Measurements from ENCODE around the gene ZCCHC9.

The ZCCHC9 gene

GRCh38 chr5:81334304-81335061 lies 33.1 kb downstream of the ZCCHC9 start:
- Histone ChIP-seq H2AFZ (ENCODE audit: insufficient read depth, low read length, poor library complexity) (no peak overlapping the region), H3K27me3 (ENCODE audit: insufficient read depth, low read length) (no peaks in the 10 kb centered on the region), H4K91ac (ENCODE audit: low read depth, low read length) (no peak overlapping the region), H3K36me3 (ENCODE audit: control insufficient read depth in 1 of 2, insufficient read depth in 2 of 2, low read length in 2 of 2) (no peaks in the 10 kb centered on the region), H3K9me3 (ENCODE audit: insufficient read depth, low read depth, low read length) (no peaks in the 10 kb centered on the region), H3K79me2 (ENCODE audit: control insufficient read depth, insufficient read depth, low read length, poor library complexity) (no peaks in the 10 kb centered on the region), H3K14ac (ENCODE audit: low read length) (no peak overlapping the region), H4K12ac (ENCODE audit: low read depth, low read length) (no peak overlapping the region), H3K4ac (ENCODE audit: low read depth, low read length) (no peak overlapping the region), H4K8ac (ENCODE audit: low read depth, low read length) (no peak overlapping the region), H3K4me2 (ENCODE audit: low read length) (no peak overlapping the region), H3K79me1 (ENCODE audit: low read length) (no peaks in the 10 kb centered on the region), H3K18ac (ENCODE audit: low read length) (no peak overlapping the region), H2BK120ac (ENCODE audit: insufficient read depth, low read length, poor library complexity) (no peak overlapping the region), H2BK12ac (ENCODE audit: low read length) (no peak overlapping the region), H3K4me1 (ENCODE audit: control insufficient read depth in 1 of 2, insufficient read depth in 2 of 2, low read length in 2 of 2) (no peaks in the 10 kb centered on the region), H2AK5ac (ENCODE audit: low read length) (no peak overlapping the region), H3K9ac (ENCODE audit: low read length) (no peak overlapping the region), H3K23ac (ENCODE audit: low read length) (no peak overlapping the region), H3K4me3 (ENCODE audit: low read depth, low read length) (no peak overlapping the region), H2BK5ac (ENCODE audit: low read depth, low read length, poor library complexity) (no peak overlapping the region), H3K27ac (ENCODE audit: low read depth, low read length) (no peak overlapping the region)
- DNase-seq: peak in 1 of 2 donors; percentile 3
- WGBS (ENCODE audit: extremely low coverage, insufficient coverage, insufficient read length): no CpG with 5 or more reads among the region's 14 CpGs

GRCh38 chr5:81335946-81336345 lies 34.6 kb downstream of the ZCCHC9 start:
- Histone ChIP-seq H3K9me3 (ENCODE audit: insufficient read depth, low read depth, low read length) (no peaks in the 10 kb centered on the region), H2AK5ac (ENCODE audit: low read length) (no peak overlapping the region), H3K79me1 (ENCODE audit: low read length) (no peaks in the 10 kb centered on the region), H3K4ac (ENCODE audit: low read depth, low read length) (no peak overlapping the region), H4K12ac (ENCODE audit: low read depth, low read length) (no peak overlapping the region), H3K36me3 (ENCODE audit: control insufficient read depth in 1 of 2, insufficient read depth in 2 of 2, low read length in 2 of 2) (no peaks in the 10 kb centered on the region), H3K79me2 (ENCODE audit: control insufficient read depth, insufficient read depth, low read length, poor library complexity) (no peaks in the 10 kb centered on the region), H3K9ac (ENCODE audit: low read length) (no peak overlapping the region), H2BK5ac (ENCODE audit: low read depth, low read length, poor library complexity) (no peak overlapping the region), H3K18ac (ENCODE audit: low read length) (no peak overlapping the region), H3K4me1 (ENCODE audit: control insufficient read depth in 1 of 2, insufficient read depth in 2 of 2, low read length in 2 of 2) (no peaks in the 10 kb centered on the region), H4K91ac (ENCODE audit: low read depth, low read length) (no peak overlapping the region), H4K8ac (ENCODE audit: low read depth, low read length) (no peak overlapping the region), H3K27ac (ENCODE audit: low read depth, low read length) (no peak overlapping the region), H2BK12ac (ENCODE audit: low read length) (no peak overlapping the region), H3K27me3 (ENCODE audit: insufficient read depth, low read length) (no peaks in the 10 kb centered on the region), H3K4me2 (ENCODE audit: low read length) (no peak overlapping the region), H3K4me3 (ENCODE audit: low read depth, low read length) (no peak overlapping the region), H2BK120ac (ENCODE audit: insufficient read depth, low read length, poor library complexity) (no peak overlapping the region), H3K14ac (ENCODE audit: low read length) (no peak overlapping the region), H3K23ac (ENCODE audit: low read length) (no peak overlapping the region), H2AFZ (ENCODE audit: insufficient read depth, low read length, poor library complexity) (no peak overlapping the region)
- no peak for DNase-seq
- WGBS (ENCODE audit: extremely low coverage, insufficient coverage, insufficient read length): no CpG with 5 or more reads among the region's 2 CpGs

- no peak overlapping the region for H4K12ac ChIP-seq (ENCODE audit: low read depth, low read length)
- no peak overlapping the region for H3K9ac ChIP-seq (ENCODE audit: low read length)
- no peaks in the 10 kb centered on the region for H3K36me3 ChIP-seq (ENCODE audit: control insufficient read depth in 1 of 2, insufficient read depth in 2 of 2, low read length in 2 of 2)
- H2AFZ ChIP-seq (ENCODE audit: insufficient read depth, low read length, poor library complexity): no peak overlapping the region
- no peaks in the 10 kb centered on the region for H3K79me1 ChIP-seq (ENCODE audit: low read length)
- no peaks in the 10 kb centered on the region for H3K79me2 ChIP-seq (ENCODE audit: control insufficient read depth, insufficient read depth, low read length, poor library complexity)
- no peak overlapping the region for H4K91ac ChIP-seq (ENCODE audit: low read depth, low read length)
- peak in 1 of 2 donors; percentile 20 for DNase-seq
- no peak overlapping the region for H2AK5ac ChIP-seq (ENCODE audit: low read length)
- H3K18ac ChIP-seq (ENCODE audit: low read length): no peak overlapping the region
- no CpG with 5 or more reads among the region's 1 CpG for WGBS (ENCODE audit: extremely low coverage, insufficient coverage, insufficient read length)
- H3K4me2 ChIP-seq (ENCODE audit: low read length): no peak overlapping the region
- H3K4me1 ChIP-seq (ENCODE audit: control insufficient read depth in 1 of 2, insufficient read depth in 2 of 2, low read length in 2 of 2): no peaks in the 10 kb centered on the region
- H3K4me3 ChIP-seq (ENCODE audit: low read depth, low read length): no peak overlapping the region
- no peak overlapping the region for H2BK12ac ChIP-seq (ENCODE audit: low read length)
- no peak overlapping the region for H3K27ac ChIP-seq (ENCODE audit: low read depth, low read length)
- no peaks in the 10 kb centered on the region for H3K27me3 ChIP-seq (ENCODE audit: insufficient read depth, low read length)
- no peak overlapping the region for H3K4ac ChIP-seq (ENCODE audit: low read depth, low read length)
- no peak overlapping the region for H2BK120ac ChIP-seq (ENCODE audit: insufficient read depth, low read length, poor library complexity)
- no peak overlapping the region for H4K8ac ChIP-seq (ENCODE audit: low read depth, low read length)
- no peak overlapping the region for H3K23ac ChIP-seq (ENCODE audit: low read length)
- no peak overlapping the region for H3K14ac ChIP-seq (ENCODE audit: low read length)
- no peak overlapping the region for H2BK5ac ChIP-seq (ENCODE audit: low read depth, low read length, poor library complexity)
- H3K9me3 ChIP-seq (ENCODE audit: insufficient read depth, low read depth, low read length): no peaks in the 10 kb centered on the region
These were observed 35.2 kb downstream of the ZCCHC9 start for GRCh38 chr5:81336556-81336955.

- Histone ChIP-seq H2AFZ (ENCODE audit: insufficient read depth, low read length, poor library complexity) (no peak overlapping the region), H2BK120ac (ENCODE audit: insufficient read depth, low read length, poor library complexity) (no peak overlapping the region), H3K14ac (ENCODE audit: low read length) (no peak overlapping the region), H4K12ac (ENCODE audit: low read depth, low read length) (no peak overlapping the region), H2BK5ac (ENCODE audit: low read depth, low read length, poor library complexity) (no peak overlapping the region), H4K8ac (ENCODE audit: low read depth, low read length) (no peak overlapping the region), H3K4me1 (ENCODE audit: control insufficient read depth in 1 of 2, insufficient read depth in 2 of 2, low read length in 2 of 2) (no peaks in the 10 kb centered on the region), H3K23ac (ENCODE audit: low read length) (no peak overlapping the region), H3K79me2 (ENCODE audit: control insufficient read depth, insufficient read depth, low read length, poor library complexity) (no peaks in the 10 kb centered on the region), H3K27me3 (ENCODE audit: insufficient read depth, low read length) (no peaks in the 10 kb centered on the region), H3K4me2 (ENCODE audit: low read length) (no peak overlapping the region), H3K9ac (ENCODE audit: low read length) (no peak overlapping the region), H2AK5ac (ENCODE audit: low read length) (no peak overlapping the region), H3K36me3 (ENCODE audit: control insufficient read depth in 1 of 2, insufficient read depth in 2 of 2, low read length in 2 of 2) (no peaks in the 10 kb centered on the region), H3K9me3 (ENCODE audit: insufficient read depth, low read depth, low read length) (no peaks in the 10 kb centered on the region), H2BK12ac (ENCODE audit: low read length) (no peak overlapping the region), H3K4me3 (ENCODE audit: low read depth, low read length) (no peak overlapping the region), H3K4ac (ENCODE audit: low read depth, low read length) (no peak overlapping the region), H3K79me1 (ENCODE audit: low read length) (no peaks in the 10 kb centered on the region), H3K27ac (ENCODE audit: low read depth, low read length) (no peak overlapping the region), H4K91ac (ENCODE audit: low read depth, low read length) (no peak overlapping the region), H3K18ac (ENCODE audit: low read length) (no peak overlapping the region)
- WGBS (ENCODE audit: extremely low coverage, insufficient coverage, insufficient read length): no CpG with 5 or more reads among the region's 2 CpGs
- no peak for DNase-seq
These were observed 36.4 kb downstream of the ZCCHC9 start for GRCh38 chr5:81337803-81338202.

Data from trophoblast cell (in vitro differentiated cells and primary cell).